Activated naive CD8-positive, alpha-beta T cell treated with anti-CD3 and anti-CD28 coated beads, Interleukin-2, amount 50 U/mL, for 16 hours (primary cell): ENCODE data around the gene DOCK2.

Experiments used
- DNase-seq: peaks from one replicate; pipeline ENCODE4 v3.0.0-alpha.2; 2020; ENCODE audit warnings: low read depth, low spot score

The DOCK2 gene

GRCh38 chr5:170046241-170046640 is 409.2 kb downstream of the DOCK2 start:
- no peak for DNase-seq

- DNase-seq = no peak
Observed at GRCh38 chr5:170049713-170050112, 412.6 kb downstream of the DOCK2 start.

GRCh38 chr5:170053896-170054295 is 416.8 kb downstream of the DOCK2 start:
- no peak for DNase-seq

DNA sequence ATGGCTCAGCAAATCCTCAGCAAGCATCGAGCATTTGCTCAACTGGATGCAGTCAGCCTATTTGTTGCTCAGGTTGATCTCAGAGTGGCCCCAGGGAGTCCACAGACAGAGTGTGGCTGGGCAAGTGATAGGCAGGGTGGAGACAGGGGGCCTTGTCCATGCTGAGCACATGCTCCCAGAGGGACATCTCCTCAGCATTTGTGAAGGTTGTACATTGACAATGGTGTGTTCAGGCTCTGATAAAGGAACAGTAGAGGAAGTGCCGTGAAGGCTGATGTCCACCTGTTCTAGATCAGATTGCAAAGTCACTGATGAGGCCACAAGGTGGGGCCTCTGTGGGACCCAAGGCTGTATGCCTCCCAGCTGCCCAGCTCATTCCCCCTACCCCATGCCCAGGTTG is 418.5 kb downstream of the DOCK2 start:
- DNase-seq = no peak

DNA sequence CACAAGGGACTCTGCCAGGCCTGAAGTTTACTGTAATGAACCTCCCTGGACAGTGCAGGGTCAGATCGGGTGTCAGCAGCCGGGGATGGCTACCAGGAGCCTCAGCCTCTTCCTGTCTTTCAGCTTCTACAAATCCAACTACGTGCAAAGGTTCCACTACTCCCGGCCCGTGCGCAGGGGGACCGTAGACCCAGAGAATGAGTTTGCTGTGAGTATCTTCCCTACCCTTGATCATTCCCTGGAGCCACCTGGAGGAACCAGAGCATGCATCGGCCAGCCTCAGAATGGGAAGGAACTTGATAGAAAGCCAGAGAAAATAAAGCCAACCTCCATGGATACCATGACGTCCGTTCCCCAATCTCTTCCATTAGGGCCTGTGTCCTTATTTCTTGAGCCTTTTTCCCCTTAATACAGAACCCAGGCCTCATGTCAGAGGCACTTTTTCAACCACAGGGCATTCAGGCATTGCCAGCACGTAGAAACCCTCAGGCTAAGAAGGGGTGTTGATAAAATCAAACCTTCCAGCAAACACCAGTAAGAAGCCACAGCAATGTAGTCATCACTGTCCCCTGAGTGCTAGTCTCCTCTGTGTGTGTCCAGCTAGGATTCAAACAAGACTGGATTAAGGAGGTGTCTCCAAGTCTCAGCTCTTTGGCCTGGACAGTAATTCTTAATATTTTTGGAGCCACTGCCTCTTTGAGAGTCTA is 419.6 kb downstream of the DOCK2 start:
- DNase-seq = no peak

GRCh38 chr5:170057311-170057710 is 420.2 kb downstream of the DOCK2 start:
- no peak for DNase-seq

DNA sequence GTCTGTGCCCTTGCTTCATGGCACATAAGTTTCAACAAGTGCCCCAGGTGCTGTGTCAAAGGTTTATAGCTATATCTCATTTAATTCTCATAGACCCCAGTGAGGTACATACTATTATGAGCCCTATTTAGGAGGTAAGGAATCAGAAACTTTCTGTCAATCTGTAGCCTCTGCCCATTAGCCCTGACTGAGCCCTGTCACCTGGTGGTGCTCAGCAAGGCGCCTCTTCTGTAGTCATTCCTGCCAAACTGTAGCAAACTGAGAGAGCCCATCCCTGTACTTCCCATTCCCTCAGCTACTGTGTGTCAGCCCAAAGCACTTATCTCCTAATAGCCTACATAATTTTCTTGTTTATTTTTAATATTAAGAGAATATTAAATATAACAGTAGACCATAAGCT is 422.1 kb downstream of the DOCK2 start:
- DNase-seq = no peak

DNA sequence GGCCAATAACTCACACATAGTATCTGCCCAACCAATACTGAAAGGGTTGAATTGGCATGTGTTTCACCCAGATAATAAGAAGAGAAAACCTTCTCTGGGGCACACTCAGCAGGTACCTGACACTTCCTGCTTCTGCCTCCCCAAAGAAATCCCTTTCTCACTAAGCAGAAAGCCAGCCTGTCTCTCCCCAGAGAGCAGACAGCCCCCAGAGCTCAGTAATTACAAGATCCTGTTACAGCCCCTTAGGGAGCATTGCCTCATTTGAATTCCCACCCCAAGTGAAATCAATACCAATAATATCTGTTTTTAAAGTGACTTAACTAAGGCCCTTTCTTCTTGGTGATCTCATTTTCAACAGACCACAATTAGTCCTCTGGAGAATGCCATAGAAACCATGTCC is 430.1 kb downstream of the DOCK2 start:
- DNase-seq = no peak

DNA sequence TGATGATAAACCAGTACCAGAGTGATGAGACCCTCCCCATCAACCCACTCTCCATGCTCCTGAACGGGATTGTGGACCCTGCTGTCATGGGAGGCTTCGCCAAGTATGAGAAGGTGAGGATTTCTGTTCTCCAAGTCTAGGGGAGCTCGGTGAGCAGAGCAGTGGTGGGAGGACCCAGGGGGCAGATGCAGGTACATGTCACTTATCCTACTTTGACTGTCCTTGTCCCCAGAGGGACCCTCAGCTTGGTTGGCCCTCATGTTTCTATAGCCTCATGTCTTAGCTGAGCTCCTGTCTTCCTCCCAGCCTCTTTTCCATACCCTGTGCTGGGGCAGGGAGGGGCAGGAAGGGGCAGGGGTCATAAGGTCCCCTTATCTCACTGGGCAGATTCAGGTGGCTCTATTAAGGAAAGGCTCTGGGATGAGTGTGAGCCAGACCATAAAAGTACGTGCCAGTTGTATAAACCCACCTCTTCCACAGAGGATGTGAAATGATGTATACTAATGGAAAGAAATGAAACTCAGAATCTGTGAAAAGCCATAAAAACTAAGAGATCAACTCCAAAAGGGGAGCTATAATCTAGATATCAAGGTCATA is 430.6 kb downstream of the DOCK2 start:
- no peak for DNase-seq

DNA sequence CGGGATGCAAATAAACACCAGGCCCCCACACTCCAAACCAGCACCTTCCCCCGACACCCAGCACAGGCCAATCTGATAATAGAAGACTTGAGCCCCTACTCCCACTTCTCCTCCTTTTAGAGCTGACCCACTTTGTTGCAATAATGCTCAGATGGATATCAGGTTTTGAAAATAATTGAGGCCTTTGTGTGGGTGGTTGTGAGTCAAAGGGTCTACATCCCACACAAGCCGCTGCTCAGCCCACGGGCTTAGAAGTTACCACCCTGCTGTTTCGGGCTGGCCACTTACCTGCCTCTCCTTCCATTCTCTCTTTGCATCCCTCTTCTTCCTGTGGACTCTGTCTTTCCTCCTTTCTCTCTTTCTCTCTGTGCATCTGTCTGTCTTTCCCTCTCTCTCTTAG is 432.4 kb downstream of the DOCK2 start:
- DNase-seq = no peak

DNA sequence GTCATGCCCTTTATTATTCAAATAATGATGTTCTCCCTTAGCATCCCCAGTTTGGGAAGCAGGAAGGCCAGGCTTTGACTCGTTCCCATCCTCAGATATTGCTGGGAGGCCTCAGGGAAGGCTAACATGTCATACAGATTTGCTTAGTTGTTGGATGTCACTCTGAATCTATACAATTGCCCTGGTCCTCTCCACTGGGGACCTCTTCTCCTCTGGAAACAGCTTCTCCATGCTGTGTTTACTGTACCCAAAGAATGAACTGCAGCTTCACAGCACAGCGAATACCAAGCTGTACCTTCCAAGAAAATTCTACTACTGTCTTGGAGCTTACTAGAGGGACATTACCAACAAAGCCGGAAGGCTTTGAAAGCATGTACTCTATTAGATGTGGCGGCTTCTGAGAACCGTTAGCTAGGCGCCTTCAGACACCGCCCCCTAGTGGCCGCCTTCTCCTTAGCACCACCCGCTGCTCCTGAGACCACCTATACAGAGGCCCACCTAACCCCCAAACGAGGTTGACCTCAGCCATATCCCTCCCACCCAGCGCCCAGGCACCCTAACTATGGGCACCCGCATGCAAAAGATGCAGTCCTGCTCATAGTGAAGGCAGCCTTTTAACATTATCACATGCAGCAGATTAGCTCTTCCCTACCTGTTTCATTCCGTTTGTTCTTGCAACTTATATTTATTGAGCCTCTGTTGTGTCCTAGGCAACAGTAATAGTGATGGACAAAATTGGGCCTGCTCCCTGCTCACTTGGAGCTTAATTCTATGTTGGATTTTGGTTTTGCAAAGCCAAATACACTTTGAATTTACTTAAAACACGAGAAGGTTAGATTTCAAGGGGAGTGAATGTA is 433.7 kb downstream of the DOCK2 start:
- no peak for DNase-seq

DNA sequence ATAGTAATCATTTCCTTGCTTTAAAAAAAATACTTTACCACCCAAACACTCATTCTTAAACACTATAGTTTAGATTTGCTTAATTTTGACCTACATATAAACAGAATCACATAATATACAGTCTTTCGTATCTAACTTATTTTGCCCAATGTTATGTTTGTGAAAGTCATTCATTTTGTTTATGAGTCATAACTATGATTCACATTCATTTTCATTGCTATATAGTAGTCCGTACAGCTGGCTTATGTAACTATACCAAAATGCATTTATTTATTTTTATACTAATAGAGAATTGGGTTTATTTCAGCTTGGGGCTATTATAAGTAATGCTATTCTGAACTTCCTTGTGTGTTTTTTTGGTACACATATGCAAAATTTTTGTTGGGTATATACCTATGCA is 434.7 kb downstream of the DOCK2 start:
- no peak for DNase-seq

GRCh38 chr5:170075696-170076095 is 438.6 kb downstream of the DOCK2 start:
- no peak for DNase-seq

GRCh38 chr5:170076211-170076610 is 439.1 kb downstream of the DOCK2 start:
- DNase-seq = no peak

DNA sequence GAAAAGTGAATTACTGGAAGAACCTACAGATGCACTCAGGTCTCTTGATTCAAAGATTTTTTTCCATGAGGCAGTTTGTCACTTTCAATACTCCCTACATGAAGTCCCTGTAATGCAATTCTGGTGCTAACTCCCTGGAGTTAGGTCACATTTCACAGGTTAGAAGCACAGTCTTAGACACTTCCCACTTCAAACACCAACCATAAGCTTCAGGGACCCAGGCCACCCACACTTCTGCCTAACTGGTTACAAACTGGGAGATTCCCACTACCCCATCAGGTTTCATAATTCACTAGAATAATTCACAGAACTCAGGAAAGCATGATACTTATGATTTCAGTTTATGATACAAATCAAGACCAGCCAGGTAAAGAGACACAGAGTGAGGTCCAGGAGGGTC is 439.7 kb downstream of the DOCK2 start:
- no peak for DNase-seq

DNA sequence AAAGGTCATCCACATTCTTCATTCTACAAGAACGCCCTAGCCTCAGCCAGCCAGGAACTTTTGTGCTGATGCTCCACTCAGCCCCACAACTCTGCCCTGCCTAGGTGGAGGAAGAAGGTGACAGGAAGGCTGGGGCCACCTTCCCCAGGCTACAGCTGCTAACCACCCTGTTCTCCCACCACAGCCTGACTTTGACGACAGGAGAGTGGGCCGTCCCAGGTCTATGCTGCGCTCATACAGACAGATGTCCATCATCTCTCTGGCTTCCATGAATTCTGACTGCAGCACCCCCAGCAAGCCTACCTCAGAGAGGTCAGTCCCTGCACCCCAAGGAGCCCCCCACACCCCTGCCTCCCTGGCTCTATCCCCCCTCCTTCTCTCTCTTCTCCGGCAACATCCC is 440.5 kb downstream of the DOCK2 start:
- no peak for DNase-seq

DNA sequence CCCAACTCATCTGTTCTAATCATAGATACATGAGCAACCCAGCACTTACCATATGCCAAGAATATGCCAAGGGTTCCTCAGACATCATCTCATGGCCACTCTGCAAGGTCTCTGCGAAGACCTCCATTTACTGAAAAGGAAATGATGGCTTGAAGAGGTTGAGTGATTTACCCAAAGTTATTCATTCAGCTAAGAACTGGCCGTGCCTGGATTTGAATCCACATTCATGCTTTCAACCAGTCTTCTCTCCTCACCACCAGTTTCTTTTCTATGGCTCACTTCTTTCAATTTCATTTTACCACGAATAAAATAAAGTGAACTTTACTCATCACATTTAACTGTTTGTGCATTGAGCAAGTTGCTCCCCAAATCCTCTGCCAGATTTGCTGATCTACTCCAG is 441.4 kb downstream of the DOCK2 start:
- no peak for DNase-seq

GRCh38 chr5:170078931-170079330 is 441.9 kb downstream of the DOCK2 start:
- no peak for DNase-seq

GRCh38 chr5:170080217-170080616 is 443.1 kb downstream of the DOCK2 start:
- no peak for DNase-seq

DNA sequence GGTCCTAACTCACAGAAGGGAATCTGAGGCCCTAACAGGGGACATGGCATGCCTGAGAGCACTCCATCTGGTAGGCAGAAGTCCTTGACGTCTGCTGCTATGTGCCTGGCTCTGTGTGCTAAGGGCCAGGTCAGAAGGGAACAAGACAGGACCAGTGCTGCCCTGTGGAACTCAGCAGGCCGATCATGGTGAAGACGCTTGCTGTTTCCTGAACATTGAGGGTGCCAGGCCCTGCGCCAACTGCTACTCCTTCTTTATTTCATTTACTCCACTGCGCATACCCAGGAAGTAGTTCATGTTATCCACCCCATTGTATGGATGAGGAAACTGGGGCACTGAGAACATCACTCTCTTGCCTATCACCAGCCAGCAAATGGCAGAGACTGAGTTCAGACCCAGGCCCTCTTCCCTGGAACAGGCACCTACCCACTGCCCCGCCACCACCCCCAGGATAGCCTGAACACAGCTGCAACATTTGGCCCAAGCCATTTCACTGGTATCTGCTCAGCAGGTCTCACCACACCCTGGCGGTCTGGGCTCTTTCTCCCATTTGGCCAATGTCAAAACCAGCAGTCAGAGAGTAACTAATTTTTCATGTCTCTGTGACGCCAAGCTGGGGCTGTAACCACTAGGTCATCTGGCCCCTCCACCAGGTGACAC is 443.8 kb downstream of the DOCK2 start:
- DNase-seq = no peak

DNA sequence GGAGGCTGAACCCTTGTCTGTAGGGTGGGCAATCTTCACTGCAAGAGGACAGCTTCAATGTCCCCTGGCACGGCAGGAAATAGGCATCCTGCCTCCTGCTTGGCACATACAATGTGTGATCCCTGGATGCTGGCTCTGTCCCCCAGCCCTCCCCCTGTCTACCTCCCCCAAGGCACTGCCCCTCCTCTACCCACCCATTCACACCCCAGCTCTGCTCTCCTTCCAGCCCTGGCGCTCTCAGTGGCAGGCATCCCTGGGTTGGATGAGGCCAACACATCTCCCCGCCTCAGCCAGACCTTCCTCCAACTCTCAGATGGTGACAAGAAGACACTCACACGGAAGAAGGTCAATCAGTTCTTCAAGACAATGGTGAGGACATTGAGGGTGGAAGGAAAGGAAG is 444.5 kb downstream of the DOCK2 start:
- no peak for DNase-seq

GRCh38 chr5:170082701-170083100 is 445.6 kb downstream of the DOCK2 start:
- DNase-seq = no peak
